ENCODE data around the gene TRIO. TPM values are rescaled to one million over a fixed set of nuclear protein-coding genes. Genes with fewer than 3 reads are reported as not detected.

Gene TRIO
- total RNA-seq, 5 donors from 2014 or later (not counting 1 experiment from before 2014, with no cell fraction given) = 6.2 to 31.1 (median 11.8) TPM

- Histone ChIP-seq H3K9me3 (no peaks in the 10 kb centered on the region), H3K4me1 (ENCODE audit: control insufficient read depth in 1 of 2, extremely low read depth in 1 of 2, insufficient read depth in 2 of 2, low read length in 2 of 2) (peaks cover 0 to under 1% of the 10 kb centered on the region in 2 experiments), H3K36me3 (ENCODE audit: control insufficient read depth in 2 of 2, extremely low read depth in 1 of 2, insufficient read depth in 1 of 2, low read length in 1 of 2) (no peaks in the 10 kb centered on the region), H3K4me3 (ENCODE audit: control insufficient read depth in 1 of 2, extremely low read depth in 1 of 2, low read length in 1 of 2) (no peak overlapping the region), H3K27me3 (replicated peaks in 1 of 2; ENCODE audit: control insufficient read depth in 2 of 2, extremely low read depth in 1 of 2, insufficient read depth in 2 of 2, low read length in 1 of 2) (peaks cover 0 to 15% of the 10 kb centered on the region in 2 experiments), H3K27ac (ENCODE audit: low read length) (no peak overlapping the region)
- CTCF ChIA-PET = interaction anchor here in 1 of 2 donors (0.6 kb wide), 1 partner anchor 9 kb away, joined by 3 read pairs; no protein-coding TSS in a partner anchor
- no CpG with 5 or more reads among the region's 10 CpGs for WGBS (ENCODE audit: insufficient coverage)
- ATAC-seq (replicated peaks in 1 of 4) (no peak), DNase-seq (no peak)
- Mint-ChIP-seq H3K4me3 (no peak overlapping the region), H3K27me3 (peaks cover 4 to 9% of the 10 kb centered on the region in 2 donors), H3K36me3 (no peaks in the 10 kb centered on the region), H3K27ac (no peak overlapping the region), H3K4me1 (peaks cover 2 to 7% (median 4%) of the 10 kb centered on the region in 3 donors), H3K9me3 (no peaks in the 10 kb centered on the region)
- POLR2A ChIA-PET = interaction anchor here in 1 of 2 donors (0.6 kb wide), 1 partner anchor 38 kb away, joined by 4 read pairs; no protein-coding TSS in a partner anchor
Observed at GRCh38 chr5:14178671-14179211, 35.6 kb downstream of the TRIO start.

GRCh38 chr5:14179446-14179845 is 36.3 kb downstream of the TRIO start:
- Mint-ChIP-seq H3K27ac (no peak overlapping the region), H3K4me1 (peaks cover under 1 to 2% (median 2%) of the 10 kb centered on the region in 3 donors), H3K36me3 (no peaks in the 10 kb centered on the region), H3K27me3 (peaks cover under 1 to 7% of the 10 kb centered on the region in 2 donors), H3K9me3 (no peaks in the 10 kb centered on the region), H3K4me3 (no peak overlapping the region)
- no peak for ATAC-seq (replicated peaks in 1 of 4)
- no peak overlapping the region for H3K4me3 ChIP-seq (ENCODE audit: control insufficient read depth in 1 of 2, extremely low read depth in 1 of 2, low read length in 1 of 2)
- ChIA-PET CTCF (interaction anchor here in 1 of 2 donors (0.6 kb wide), 1 partner anchor 9 kb away, joined by 3 read pairs; no protein-coding TSS in a partner anchor), POLR2A (interaction anchor here in 1 of 2 donors (0.6 kb wide), 1 partner anchor 39 kb away, joined by 4 read pairs; no protein-coding TSS in a partner anchor)
- no peaks in the 10 kb centered on the region for H3K36me3 ChIP-seq (ENCODE audit: control insufficient read depth in 2 of 2, extremely low read depth in 1 of 2, insufficient read depth in 1 of 2, low read length in 1 of 2)
- H3K27me3 ChIP-seq (replicated peaks in 1 of 2; ENCODE audit: control insufficient read depth in 2 of 2, extremely low read depth in 1 of 2, insufficient read depth in 2 of 2, low read length in 1 of 2) = peaks cover 0 to 8% of the 10 kb centered on the region in 2 experiments
- no peaks in the 10 kb centered on the region for H3K9me3 ChIP-seq
- DNase-seq = no peak
- WGBS (ENCODE audit: insufficient coverage) = 88% methylated on average over 3 of the region's 6 CpGs
- no peaks in the 10 kb centered on the region for H3K4me1 ChIP-seq (ENCODE audit: control insufficient read depth in 1 of 2, extremely low read depth in 1 of 2, insufficient read depth in 2 of 2, low read length in 2 of 2)
- no peak overlapping the region for H3K27ac ChIP-seq (ENCODE audit: low read length)

- peaks cover 0 to 8% of the 10 kb centered on the region in 2 experiments for H3K27me3 ChIP-seq (replicated peaks in 1 of 2; ENCODE audit: control insufficient read depth in 2 of 2, extremely low read depth in 1 of 2, insufficient read depth in 2 of 2, low read length in 1 of 2)
- H3K4me3 ChIP-seq (ENCODE audit: control insufficient read depth in 1 of 2, extremely low read depth in 1 of 2, low read length in 1 of 2) = no peak overlapping the region
- POLR2A ChIA-PET = interaction anchor here in 1 of 2 donors (0.7 kb wide), 1 partner anchor 14 kb away, joined by 9 read pairs; no protein-coding TSS in a partner anchor
- no peak overlapping the region for H3K4me3 Mint-ChIP-seq
- peaks cover 0 to 2% (median 0%) of the 10 kb centered on the region in 3 donors for H3K4me1 Mint-ChIP-seq
- H3K4me1 ChIP-seq (ENCODE audit: control insufficient read depth in 1 of 2, extremely low read depth in 1 of 2, insufficient read depth in 2 of 2, low read length in 2 of 2) = no peaks in the 10 kb centered on the region
- WGBS (ENCODE audit: insufficient coverage) = 80% methylated on average over 1 of the region's 3 CpGs
- H3K27ac ChIP-seq (ENCODE audit: low read length) = no peak overlapping the region
- no peak for ATAC-seq (replicated peaks in 1 of 4)
- H3K36me3 ChIP-seq (ENCODE audit: control insufficient read depth in 2 of 2, extremely low read depth in 1 of 2, insufficient read depth in 1 of 2, low read length in 1 of 2) = no peaks in the 10 kb centered on the region
- H3K9me3 Mint-ChIP-seq = no peaks in the 10 kb centered on the region
- no peaks in the 10 kb centered on the region for H3K9me3 ChIP-seq
- H3K27me3 Mint-ChIP-seq = peaks cover 0 to 8% of the 10 kb centered on the region in 2 donors
- H3K27ac Mint-ChIP-seq = no peak overlapping the region
- CTCF ChIA-PET = no interaction called here
- DNase-seq = no peak
- H3K36me3 Mint-ChIP-seq = no peaks in the 10 kb centered on the region
Observed at GRCh38 chr5:14180437-14180836, 37.3 kb downstream of the TRIO start.

GRCh38 chr5:14181299-14181968 is 38.3 kb downstream of the TRIO start:
- no peaks in the 10 kb centered on the region for H3K36me3 ChIP-seq (ENCODE audit: control insufficient read depth in 2 of 2, extremely low read depth in 1 of 2, insufficient read depth in 1 of 2, low read length in 1 of 2)
- POLR2A ChIA-PET = interaction anchor here in 1 of 2 donors (0.7 kb wide), 1 partner anchor 15 kb away, joined by 9 read pairs; no protein-coding TSS in a partner anchor
- peaks cover 0 to 8% of the 10 kb centered on the region in 2 experiments for H3K27me3 ChIP-seq (replicated peaks in 1 of 2; ENCODE audit: control insufficient read depth in 2 of 2, extremely low read depth in 1 of 2, insufficient read depth in 2 of 2, low read length in 1 of 2)
- H3K27ac ChIP-seq (ENCODE audit: low read length) = no peak overlapping the region
- CTCF ChIA-PET = no interaction called here
- H3K4me3 Mint-ChIP-seq = no peak overlapping the region
- peaks cover 0 to 8% of the 10 kb centered on the region in 2 donors for H3K27me3 Mint-ChIP-seq
- no peaks in the 10 kb centered on the region for H3K36me3 Mint-ChIP-seq
- H3K4me3 ChIP-seq (ENCODE audit: control insufficient read depth in 1 of 2, extremely low read depth in 1 of 2, low read length in 1 of 2) = no peak overlapping the region
- H3K9me3 Mint-ChIP-seq = no peaks in the 10 kb centered on the region
- no peaks in the 10 kb centered on the region for H3K4me1 ChIP-seq (ENCODE audit: control insufficient read depth in 1 of 2, extremely low read depth in 1 of 2, insufficient read depth in 2 of 2, low read length in 2 of 2)
- WGBS (ENCODE audit: insufficient coverage) = 39% methylated on average over 9 of the region's 11 CpGs
- no peak for ATAC-seq (replicated peaks in 1 of 4)
- no peak overlapping the region for H3K27ac Mint-ChIP-seq
- no peak for DNase-seq
- peaks cover 0 to 2% (median 0%) of the 10 kb centered on the region in 3 donors for H3K4me1 Mint-ChIP-seq
- no peaks in the 10 kb centered on the region for H3K9me3 ChIP-seq

- ATAC-seq (replicated peaks in 1 of 4) = no peak
- no peaks in the 10 kb centered on the region for H3K36me3 ChIP-seq (ENCODE audit: control insufficient read depth in 2 of 2, extremely low read depth in 1 of 2, insufficient read depth in 1 of 2, low read length in 1 of 2)
- H3K4me3 Mint-ChIP-seq = no peak overlapping the region
- WGBS (ENCODE audit: insufficient coverage) = 80% methylated on average over 3 of the region's 5 CpGs
- no peak overlapping the region for H3K4me3 ChIP-seq (ENCODE audit: control insufficient read depth in 1 of 2, extremely low read depth in 1 of 2, low read length in 1 of 2)
- H3K4me1 Mint-ChIP-seq = peaks cover 0 to 2% (median 0%) of the 10 kb centered on the region in 3 donors
- H3K27ac ChIP-seq (ENCODE audit: low read length) = no peak overlapping the region
- no peaks in the 10 kb centered on the region for H3K9me3 ChIP-seq
- peaks cover 0 to 8% of the 10 kb centered on the region in 2 experiments for H3K27me3 ChIP-seq (replicated peaks in 1 of 2; ENCODE audit: control insufficient read depth in 2 of 2, extremely low read depth in 1 of 2, insufficient read depth in 2 of 2, low read length in 1 of 2)
- CTCF ChIA-PET = no interaction called here
- peaks cover 0 to 2% of the 10 kb centered on the region in 2 donors for H3K27me3 Mint-ChIP-seq
- no peaks in the 10 kb centered on the region for H3K36me3 Mint-ChIP-seq
- H3K27ac Mint-ChIP-seq = no peak overlapping the region
- H3K9me3 Mint-ChIP-seq = no peaks in the 10 kb centered on the region
- no peak for DNase-seq
- no peaks in the 10 kb centered on the region for H3K4me1 ChIP-seq (ENCODE audit: control insufficient read depth in 1 of 2, extremely low read depth in 1 of 2, insufficient read depth in 2 of 2, low read length in 2 of 2)
- POLR2A ChIA-PET = no interaction called here
Observed at GRCh38 chr5:14182761-14183160, 39.6 kb downstream of the TRIO start.

- H3K27ac ChIP-seq (ENCODE audit: low read length) = no peak overlapping the region
- no peak overlapping the region for H3K4me3 ChIP-seq (ENCODE audit: control insufficient read depth in 1 of 2, extremely low read depth in 1 of 2, low read length in 1 of 2)
- peaks cover 0 to 8% of the 10 kb centered on the region in 2 experiments for H3K27me3 ChIP-seq (replicated peaks in 1 of 2; ENCODE audit: control insufficient read depth in 2 of 2, extremely low read depth in 1 of 2, insufficient read depth in 2 of 2, low read length in 1 of 2)
- no peak overlapping the region for H3K27ac Mint-ChIP-seq
- H3K27me3 Mint-ChIP-seq = peaks cover 0 to 2% of the 10 kb centered on the region in 2 donors
- no peak for DNase-seq
- H3K9me3 ChIP-seq = no peaks in the 10 kb centered on the region
- no peak for ATAC-seq (replicated peaks in 1 of 4)
- peaks cover 0 to 2% (median 0%) of the 10 kb centered on the region in 3 donors for H3K4me1 Mint-ChIP-seq
- POLR2A ChIA-PET = no interaction called here
- H3K4me3 Mint-ChIP-seq = no peak overlapping the region
- H3K9me3 Mint-ChIP-seq = no peaks in the 10 kb centered on the region
- CTCF ChIA-PET = no interaction called here
- H3K4me1 ChIP-seq (ENCODE audit: control insufficient read depth in 1 of 2, extremely low read depth in 1 of 2, insufficient read depth in 2 of 2, low read length in 2 of 2) = no peaks in the 10 kb centered on the region
- no peaks in the 10 kb centered on the region for H3K36me3 ChIP-seq (ENCODE audit: control insufficient read depth in 2 of 2, extremely low read depth in 1 of 2, insufficient read depth in 1 of 2, low read length in 1 of 2)
- H3K36me3 Mint-ChIP-seq = no peaks in the 10 kb centered on the region
- no CpG with 5 or more reads among the region's 8 CpGs for WGBS (ENCODE audit: insufficient coverage)
Observed at GRCh38 chr5:14183187-14183939, 40.2 kb downstream of the TRIO start.

Data from T-cell (primary cell).